ENCODE results near the gene SMIM3.

The SMIM3 gene

DNA sequence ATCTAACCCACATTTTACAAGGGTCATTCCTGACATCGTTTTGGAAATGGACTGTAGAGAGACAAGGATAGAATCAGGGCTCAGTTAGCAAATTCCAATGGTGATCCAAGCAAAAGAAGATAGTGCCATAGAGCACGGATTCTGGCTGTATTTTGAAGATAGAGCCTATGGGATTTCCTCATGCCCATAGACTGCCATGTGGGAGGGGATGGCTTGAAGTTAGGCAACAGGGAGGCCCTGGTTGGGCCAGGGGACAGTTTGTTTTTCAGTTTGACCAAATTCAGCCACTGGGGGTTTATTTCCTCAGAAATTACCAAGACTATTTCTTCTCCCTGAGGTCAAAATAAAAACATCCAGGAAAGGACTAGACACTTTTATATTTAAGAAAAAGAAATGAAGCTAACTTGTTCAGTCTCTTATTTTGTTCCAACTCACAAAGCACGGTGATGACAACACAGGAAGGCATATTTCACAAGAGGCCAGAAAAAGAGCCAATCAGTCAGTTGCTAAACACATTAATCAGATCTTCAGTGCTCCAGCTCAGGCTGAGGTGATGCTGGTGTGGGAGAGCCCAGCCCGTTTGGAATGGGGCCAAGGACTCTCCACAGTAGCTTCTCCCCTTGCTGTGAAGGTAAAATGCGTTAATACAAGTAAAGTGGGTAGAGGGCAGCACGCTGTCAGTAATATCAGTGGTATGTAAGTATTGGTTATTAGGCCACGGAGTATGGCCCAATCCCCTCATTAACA is 15.4 kb upstream of the SMIM3 start:
- no peak overlapping the region for H3K4me3 ChIP-seq (ENCODE audit: low read depth, low read length)
- DNase-seq (ENCODE audit: low read depth, low spot score): no peak
- ChIA-PET POLR2A (interaction anchor here (1.4 kb wide), 1 partner anchor 19 kb away, joined by 4 read pairs; no protein-coding TSS in a partner anchor), CTCF (interaction anchor here (0.9 to 2.4 kb wide), 8 partner anchors 10 to 202 kb away, joined by 3 to 9 read pairs (median 4); partner anchors contain the start of genes RBM22 and SMIM3)
- TF ChIP-seq, protein P1, sequence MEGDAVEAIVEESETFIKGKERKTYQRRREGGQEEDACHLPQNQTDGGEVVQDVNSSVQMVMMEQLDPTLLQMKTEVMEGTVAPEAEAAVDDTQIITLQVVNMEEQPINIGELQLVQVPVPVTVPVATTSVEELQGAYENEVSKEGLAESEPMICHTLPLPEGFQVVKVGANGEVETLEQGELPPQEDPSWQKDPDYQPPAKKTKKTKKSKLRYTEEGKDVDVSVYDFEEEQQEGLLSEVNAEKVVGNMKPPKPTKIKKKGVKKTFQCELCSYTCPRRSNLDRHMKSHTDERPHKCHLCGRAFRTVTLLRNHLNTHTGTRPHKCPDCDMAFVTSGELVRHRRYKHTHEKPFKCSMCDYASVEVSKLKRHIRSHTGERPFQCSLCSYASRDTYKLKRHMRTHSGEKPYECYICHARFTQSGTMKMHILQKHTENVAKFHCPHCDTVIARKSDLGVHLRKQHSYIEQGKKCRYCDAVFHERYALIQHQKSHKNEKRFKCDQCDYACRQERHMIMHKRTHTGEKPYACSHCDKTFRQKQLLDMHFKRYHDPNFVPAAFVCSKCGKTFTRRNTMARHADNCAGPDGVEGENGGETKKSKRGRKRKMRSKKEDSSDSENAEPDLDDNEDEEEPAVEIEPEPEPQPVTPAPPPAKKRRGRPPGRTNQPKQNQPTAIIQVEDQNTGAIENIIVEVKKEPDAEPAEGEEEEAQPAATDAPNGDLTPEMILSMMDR (IDR thresholded peaks at IDR 0.05; ENCODE audit: insufficient read depth, low read length, missing control alignments): no peak

DNA sequence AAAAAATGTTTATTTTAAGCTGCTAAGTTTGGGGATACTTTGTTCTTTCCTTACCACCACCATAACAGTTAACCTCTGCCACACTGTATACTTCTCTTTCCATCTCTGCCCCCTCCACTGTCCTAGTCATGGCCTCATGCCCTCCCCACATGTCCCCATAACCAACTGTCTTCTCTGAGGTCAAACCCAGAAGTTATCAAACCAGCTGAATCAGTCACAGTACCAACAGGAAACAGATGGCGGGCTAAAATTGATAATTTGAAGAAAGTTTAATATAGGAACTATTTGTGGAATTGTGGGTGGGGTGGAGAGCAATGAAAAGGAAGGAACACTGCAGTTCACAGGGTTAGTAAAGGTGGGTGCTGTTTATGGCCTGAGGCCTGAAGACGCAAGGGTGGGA is 14.0 kb upstream of the SMIM3 start:
- CTCF ChIA-PET: interaction anchor here (0.7 to 1.6 kb wide), 2 partner anchors 83 to 314 kb away, joined by 3 to 5 read pairs; no protein-coding TSS in a partner anchor
- H3K4me3 ChIP-seq (ENCODE audit: low read depth, low read length): no peak overlapping the region
- TF ChIP-seq, protein P1 (IDR thresholded peaks at IDR 0.05; ENCODE audit: insufficient read depth, low read length, missing control alignments): no peak
- POLR2A ChIA-PET: interaction anchor here (0.6 to 0.9 kb wide), 2 partner anchors 10 to 14 kb away, joined by 3 read pairs; partner anchors contain the start of gene SMIM3
- no peak for DNase-seq (ENCODE audit: low read depth, low spot score)

DNA sequence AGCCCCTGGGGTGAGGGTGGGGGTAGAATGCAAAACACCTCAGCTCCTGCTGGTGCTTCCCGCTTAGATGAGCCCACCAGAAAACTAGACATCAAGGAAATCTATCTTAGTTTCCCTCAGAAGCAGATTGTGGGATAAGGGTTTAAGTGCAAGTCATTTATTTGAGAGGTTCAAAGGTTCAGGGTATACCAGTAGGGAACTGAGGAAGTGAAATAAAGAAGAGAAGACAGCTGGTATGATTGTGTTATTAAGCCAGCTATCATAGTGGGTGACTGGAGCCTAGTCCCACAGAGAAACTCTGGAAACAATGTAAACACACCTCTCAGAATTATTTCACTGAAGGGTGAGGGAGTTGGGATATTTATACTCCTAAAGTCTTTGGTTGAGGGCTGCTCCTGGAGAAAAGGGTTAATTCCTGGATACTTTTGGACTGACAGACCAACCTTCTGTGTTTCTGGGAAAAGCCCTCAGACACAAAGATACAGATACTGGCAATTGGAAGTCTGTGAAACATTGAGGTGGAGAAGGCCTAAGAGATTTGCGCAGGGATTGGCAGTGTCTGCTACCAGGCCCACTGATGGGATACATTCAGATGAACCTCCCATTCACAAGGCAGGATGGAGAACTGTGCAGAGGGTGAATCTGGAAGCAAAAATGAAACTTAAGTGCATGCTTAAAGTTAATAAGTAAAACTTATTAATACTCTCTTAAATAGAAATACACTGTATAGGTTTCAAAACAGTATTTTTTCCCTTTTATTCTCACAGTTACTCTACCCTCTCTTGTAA is 13.4 kb upstream of the SMIM3 start:
- POLR2A ChIA-PET: interaction anchor here (0.9 kb wide), 1 partner anchor 14 kb away, joined by 3 read pairs; the partner anchor contains the start of gene SMIM3
- H3K4me3 ChIP-seq (ENCODE audit: low read depth, low read length): no peak overlapping the region

DNA sequence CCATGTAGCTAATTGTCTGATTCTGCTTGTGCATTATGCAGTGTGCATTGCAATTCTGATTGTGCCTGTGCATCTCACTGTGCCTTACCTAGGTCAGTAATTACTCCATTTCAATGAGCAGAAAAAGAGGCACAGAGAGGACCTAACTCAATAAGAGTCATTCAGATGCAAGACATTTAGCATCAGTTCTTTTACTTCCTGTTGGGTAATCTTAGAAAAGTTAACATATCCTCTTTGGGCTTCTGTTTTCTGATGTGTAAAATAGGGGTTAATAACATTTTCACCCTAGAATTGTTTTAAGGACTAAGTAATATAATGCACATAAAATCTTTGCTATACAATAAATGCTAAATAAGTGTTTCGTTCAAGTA is 12.8 kb upstream of the SMIM3 start:
- CTCF ChIA-PET: interaction anchor here (0.9 to 1.6 kb wide), 2 partner anchors 12 to 13 kb away, joined by 4 read pairs; partner anchors contain the start of gene SMIM3
- no peak overlapping the region for H3K4me3 ChIP-seq (ENCODE audit: low read depth, low read length)
- POLR2A ChIA-PET: no interaction called here
- TF ChIP-seq, protein P1 (IDR thresholded peaks at IDR 0.05; ENCODE audit: insufficient read depth, low read length, missing control alignments): no peak
- DNase-seq (ENCODE audit: low read depth, low spot score): no peak

More for the DNA sequence above, 13.4 kb upstream of the SMIM3 start:
- CTCF ChIA-PET: interaction anchor here (0.7 to 1.6 kb wide), 2 partner anchors 12 to 315 kb away, joined by 3 to 4 read pairs; no protein-coding TSS in a partner anchor
- TF ChIP-seq, protein P1 (IDR thresholded peaks at IDR 0.05; ENCODE audit: insufficient read depth, low read length, missing control alignments): no peak
- no peak for DNase-seq (ENCODE audit: low read depth, low spot score)

DNA sequence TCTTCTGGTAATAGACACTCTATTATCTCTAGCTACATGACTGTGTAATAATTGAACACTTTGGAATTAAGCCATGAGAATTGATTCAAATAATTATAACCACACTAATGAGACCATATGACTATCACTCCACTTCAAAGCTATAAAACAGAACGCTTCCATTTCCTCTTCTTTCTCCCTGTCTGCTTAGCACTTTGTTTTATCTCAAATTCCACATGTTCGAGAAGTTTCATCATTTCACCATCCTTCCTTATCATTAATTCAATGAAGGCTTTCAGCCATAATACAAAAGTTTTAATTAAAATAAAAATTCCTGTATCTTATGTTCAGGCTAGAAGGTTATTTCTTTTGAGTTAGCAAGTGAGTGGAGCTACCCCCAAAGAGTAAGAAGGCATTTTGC is 12.3 kb upstream of the SMIM3 start:
- CTCF ChIA-PET: interaction anchor here (0.7 to 1.6 kb wide), 3 partner anchors 8 to 13 kb away, joined by 3 to 4 read pairs (median 4); partner anchors contain the start of gene SMIM3

More for the DNA sequence above, 12.3 kb upstream of the SMIM3 start:
- POLR2A ChIA-PET: no interaction called here
- TF ChIP-seq, protein P1 (IDR thresholded peaks at IDR 0.05; ENCODE audit: insufficient read depth, low read length, missing control alignments): no peak
- no peak overlapping the region for H3K4me3 ChIP-seq (ENCODE audit: low read depth, low read length)
- DNase-seq (ENCODE audit: low read depth, low spot score): no peak
